GM19025 (cell line): ENCODE measurements around the gene PGAM4.
"Not testable (repeated sequence)": the region's sequence is repeated elsewhere in the genome, so short reads cannot be mapped to it uniquely, and the experiment has no call there.

Source experiments
- ATAC-seq: cut with Tn5 transposase; IDR thresholded peaks from one replicate; pipeline ENCODE4 v1.9.1; 2021; ENCODE audit warnings: mild to moderate bottlenecking, low read depth, moderate library complexity; ENCODE audit not compliant: unreplicated experiment

Gene PGAM4

DNA sequence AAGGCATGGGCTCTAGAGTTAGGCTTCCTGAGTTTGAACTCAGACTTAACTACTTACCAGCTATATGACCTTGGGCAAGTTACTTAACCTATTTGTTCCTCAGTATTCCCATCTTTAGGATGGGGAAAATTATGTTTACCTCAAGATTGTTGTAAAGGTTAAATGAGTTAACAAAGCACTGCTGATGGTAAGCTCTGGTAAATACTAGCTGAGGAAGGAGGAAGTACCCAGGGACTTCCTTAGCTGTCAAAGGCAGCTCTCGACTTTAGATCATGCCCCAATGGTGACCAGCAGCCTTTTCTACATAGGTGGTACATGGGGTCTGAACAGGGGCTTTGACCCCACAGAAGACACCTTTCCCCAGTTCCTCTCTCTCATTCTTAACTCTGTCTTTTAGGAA lies 38.9 kb downstream of the PGAM4 start:
- no peak for ATAC-seq

DNA sequence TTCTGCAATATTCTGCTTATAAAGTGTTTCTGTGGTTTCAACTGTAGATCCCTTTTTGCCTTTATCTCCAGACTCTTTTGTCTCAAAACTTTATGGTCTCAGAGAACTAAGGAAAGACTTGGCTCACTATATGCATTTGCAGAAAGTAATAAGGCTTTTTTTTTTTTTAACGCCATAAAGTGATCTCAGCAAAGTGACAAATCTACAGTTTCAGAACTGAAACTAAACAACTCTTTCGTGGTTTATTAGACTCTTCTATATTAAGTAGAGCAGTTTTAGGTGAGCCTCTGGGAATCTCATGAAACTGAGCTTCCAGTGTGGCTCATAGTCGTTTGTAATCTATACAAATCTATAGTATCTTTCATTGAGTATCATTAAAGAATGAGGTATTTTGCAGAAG lies 43.7 kb downstream of the PGAM4 start:
- no peak for ATAC-seq

DNA sequence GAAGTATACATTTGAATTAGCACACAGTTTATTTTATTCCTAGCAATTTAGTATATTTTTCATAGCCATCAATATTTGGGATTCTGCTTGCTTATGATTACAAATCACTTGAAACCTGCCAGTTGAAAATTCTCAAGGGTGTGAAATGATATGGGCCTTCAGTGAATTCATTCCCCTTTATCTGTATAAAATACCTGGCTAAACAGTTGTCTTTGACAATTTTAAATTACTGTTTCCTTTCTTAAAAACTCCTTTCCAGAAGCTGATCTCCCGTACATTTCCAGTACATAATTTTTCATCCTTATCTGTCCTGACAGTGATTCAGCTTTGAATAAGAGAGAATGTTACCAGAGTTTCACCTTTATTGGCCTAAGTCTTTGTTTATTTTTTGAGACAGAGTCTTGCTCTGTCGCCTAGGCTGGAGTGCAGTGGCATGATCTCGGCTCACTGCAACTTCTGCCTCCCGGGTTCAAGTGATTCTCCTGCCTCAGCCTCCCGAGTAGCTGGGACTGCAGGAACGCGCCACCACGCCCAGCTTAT lies 45.0 kb downstream of the PGAM4 start:
- no peak for ATAC-seq

DNA sequence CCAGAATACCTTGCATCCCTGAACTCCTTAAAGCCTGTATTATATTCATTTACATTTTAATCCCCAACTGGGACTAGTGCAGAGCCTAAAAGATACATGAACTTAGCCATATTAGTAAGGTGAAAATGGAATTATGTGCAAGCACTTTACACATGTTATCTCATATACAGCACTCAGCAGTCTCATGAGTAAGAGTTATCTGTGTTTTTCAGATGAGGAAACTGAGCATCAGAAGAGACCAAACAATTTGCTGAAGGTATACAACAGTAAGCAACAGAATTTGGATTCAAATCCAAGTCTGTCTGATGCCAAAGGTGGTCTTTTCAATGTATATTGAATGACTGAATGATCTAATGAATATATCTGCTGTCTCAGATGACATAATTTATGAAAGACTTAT lies 46.7 kb downstream of the PGAM4 start:
- ATAC-seq, result no peak

DNA sequence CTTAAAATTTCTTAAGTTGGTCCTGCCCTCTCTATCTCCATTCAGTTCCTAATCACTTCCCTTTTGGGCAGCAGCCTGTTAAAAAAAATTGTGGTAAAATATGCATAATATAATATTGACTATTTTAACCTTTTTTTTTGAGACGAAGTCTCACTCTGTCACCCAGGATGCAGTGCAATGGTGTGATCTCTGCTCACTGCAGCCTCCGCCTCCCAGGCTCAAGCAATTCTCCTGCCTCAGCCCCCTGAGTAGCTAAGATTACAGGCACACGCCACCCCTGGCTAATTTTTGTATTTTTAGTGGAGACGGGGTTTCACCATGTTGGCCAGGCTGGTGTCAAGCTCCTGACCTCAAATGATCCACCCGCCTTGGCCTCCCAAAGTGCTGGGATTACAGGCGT lies 50.1 kb downstream of the PGAM4 start:
- not testable (repeated sequence) for ATAC-seq

DNA sequence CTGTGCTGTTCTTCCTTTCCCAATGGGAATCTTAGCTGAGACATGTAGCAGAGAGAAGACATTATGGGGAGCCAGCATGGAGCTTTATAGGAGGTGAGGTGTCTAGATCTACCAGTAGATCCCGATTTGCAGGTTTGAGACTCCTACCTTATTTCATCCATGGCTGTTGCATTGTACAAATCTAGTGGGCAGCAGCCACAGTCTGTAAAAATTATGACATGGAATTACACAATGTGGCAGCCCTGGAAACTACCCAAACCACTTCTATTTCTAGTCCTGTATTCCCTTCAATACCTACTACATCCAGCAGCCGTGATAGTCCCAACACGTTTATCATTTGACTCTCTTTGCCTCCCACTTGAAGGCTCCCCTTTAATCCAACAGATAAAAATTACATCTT lies 50.9 kb downstream of the PGAM4 start:
- ATAC-seq, result no peak
